Vagina (tissue), 2 donors: ENCODE data around the gene DNLZ. TPM values are rescaled to one million over a fixed set of nuclear protein-coding genes. Genes with fewer than 3 reads are reported as not detected.

Source experiments
- DNase-seq, 2 donors: peaks; one replicate each; pipeline ENCODE4 v3.0.0-alpha.2; 2017; ENCODE audit errors: extremely low spot score in 2 of 2
- H3K27ac ChIP-seq: fragments of 200-600 bp; sonication (generic); one replicate; pipeline ENCODE4 v1.5.1; 2019
- H3K27me3 ChIP-seq: fragments of 200-600 bp; sonication (generic); one replicate; pipeline ENCODE4 v1.5.1; 2019
- H3K36me3 ChIP-seq, 2 donors: fragments of 200-600 bp; sonication (generic); one replicate each; pipeline ENCODE4 v1.5.1; 2017 to 2019
- H3K4me1 ChIP-seq: fragments of 200-600 bp; sonication (generic); one replicate; pipeline ENCODE4 v1.5.1; 2019
- H3K4me3 ChIP-seq, 2 donors: fragments of 200-600 bp; sonication (generic); 1 replicate in 1 of 2; 2 replicates in 1 of 2; pipeline ENCODE4 v1.5.1; 2016 to 2019
- H3K9me3 ChIP-seq: fragments of 200-600 bp; sonication (generic); one replicate; pipeline ENCODE4 v1.5.1; 2019
- CTCF ChIP-seq, 3 experiments: fragments of 450-650 bp in 2 of 3; fragments of 200-600 bp in 1 of 3; sonication (generic) in 1 of 3; IDR thresholded peaks; one replicate each; pipeline ENCODE4 v1.5.1; 2017 to 2019; ENCODE audit warnings: antibody characterized with exemption in 3 of 3, mild to moderate bottlenecking in 2 of 3, moderate library complexity in 2 of 3
- POLR2A ChIP-seq, 2 donors: fragments of 450-650 bp; IDR thresholded peaks; one replicate each; pipeline ENCODE4 v1.6.1; 2017; ENCODE audit warnings: antibody characterized with exemption in 2 of 2, mild to moderate bottlenecking in 2 of 2, moderate library complexity in 2 of 2
- POLR2AphosphoS5 ChIP-seq, 2 donors: sonication (generic); formaldehyde crosslinking; IDR thresholded peaks; one replicate each; pipeline ENCODE4 v1.9.0; 2017; ENCODE audit warnings: antibody characterized with exemption in 2 of 2, mild to moderate bottlenecking in 2 of 2, low read depth in 1 of 2; ENCODE audit not compliant: insufficient read depth in 1 of 2
- intact Hi-C: fragments of 100-400 bp; cut with DNase I; formaldehyde crosslinking; loops from one replicate; pipeline ENCODE4 v1.15.1; 2023
- total RNA-seq: library from RNA; depleted of rRNA; stranded (reverse); fragments of >200 nt; gene quantifications from one replicate; pipeline ENCODE4 v1.2.3, GENCODE V29; 2016

The DNLZ gene
- total RNA-seq, 1 donor from 2014 or later, result 25.0 TPM

- peak overlapping the region; percentile 75 for H3K27ac ChIP-seq
- intact Hi-C loops, result no loop called here
- H3K9me3 ChIP-seq, result no peaks in the 10 kb centered on the region
- peak overlapping the region; percentile 7 to 22 for H3K4me3 ChIP-seq
- no peak for TF ChIP-seq POLR2A (IDR thresholded peaks at IDR 0.05)
- peak in 1 of 2 donors; percentile 42 for TF ChIP-seq POLR2AphosphoS5 (IDR thresholded peaks at IDR 0.05; ENCODE audit: insufficient read depth in 1 of 2, low read depth in 1 of 2)
- peak in 1 of 3 experiments; percentile 20 for TF ChIP-seq CTCF (IDR thresholded peaks at IDR 0.05)
- peaks cover 45% of the 10 kb centered on the region for H3K4me1 ChIP-seq
- H3K36me3 ChIP-seq, result no peaks in the 10 kb centered on the region
- no peak for DNase-seq
- no peaks in the 10 kb centered on the region for H3K27me3 ChIP-seq
Measured at GRCh38 chr9:136345281-136346156, 18.0 kb downstream of the DNLZ start.

- H3K27me3 ChIP-seq, result no peaks in the 10 kb centered on the region
- no peak overlapping the region for H3K4me3 ChIP-seq
- peak overlapping the region; percentile 75 for H3K27ac ChIP-seq
- intact Hi-C loops, result no loop called here
- no peak for DNase-seq
- TF ChIP-seq POLR2A (IDR thresholded peaks at IDR 0.05), result no peak
- no peak for TF ChIP-seq CTCF (IDR thresholded peaks at IDR 0.05)
- no peak for TF ChIP-seq POLR2AphosphoS5 (IDR thresholded peaks at IDR 0.05; ENCODE audit: insufficient read depth in 1 of 2, low read depth in 1 of 2)
- no peaks in the 10 kb centered on the region for H3K9me3 ChIP-seq
- H3K36me3 ChIP-seq, result no peaks in the 10 kb centered on the region
- H3K4me1 ChIP-seq, result peaks cover 45% of the 10 kb centered on the region
Measured at GRCh38 chr9:136344544-136345280, 18.8 kb downstream of the DNLZ start.

- TF ChIP-seq CTCF (IDR thresholded peaks at IDR 0.05) (no peak), POLR2A (IDR thresholded peaks at IDR 0.05) (no peak), POLR2AphosphoS5 (IDR thresholded peaks at IDR 0.05; ENCODE audit: insufficient read depth in 1 of 2, low read depth in 1 of 2) (no peak)
- intact Hi-C loops, result no loop called here
- no peak overlapping the region for H3K27ac ChIP-seq
- H3K36me3 ChIP-seq, result no peaks in the 10 kb centered on the region
- no peaks in the 10 kb centered on the region for H3K9me3 ChIP-seq
- no peak overlapping the region for H3K4me3 ChIP-seq
- no peaks in the 10 kb centered on the region for H3K27me3 ChIP-seq
- peaks cover 45% of the 10 kb centered on the region for H3K4me1 ChIP-seq
- no peak for DNase-seq
Measured at GRCh38 chr9:136343884-136344269, 19.7 kb downstream of the DNLZ start.

GRCh38 chr9:136343121-136343883 is 20.2 kb downstream of the DNLZ start:
- TF ChIP-seq POLR2AphosphoS5 (IDR thresholded peaks at IDR 0.05; ENCODE audit: insufficient read depth in 1 of 2, low read depth in 1 of 2), result no peak
- TF ChIP-seq POLR2A (IDR thresholded peaks at IDR 0.05), result no peak
- no peak for TF ChIP-seq CTCF (IDR thresholded peaks at IDR 0.05)
- H3K9me3 ChIP-seq, result no peaks in the 10 kb centered on the region
- intact Hi-C loops, result no loop called here
- peaks cover 45% of the 10 kb centered on the region for H3K4me1 ChIP-seq
- peak overlapping the region; percentile 30 to 46 for H3K4me3 ChIP-seq
- no peaks in the 10 kb centered on the region for H3K27me3 ChIP-seq
- peak overlapping the region; percentile 22 for H3K27ac ChIP-seq
- peaks cover 0 to 2% of the 10 kb centered on the region in 2 donors for H3K36me3 ChIP-seq
- no peak for DNase-seq
